NB4 (cell line): ENCODE measurements around the gene NPAS2.

Experiments
- CTCF ChIP-seq: IDR thresholded peaks from one replicate; pipeline ENCODE4 v1.5.1; 2012; ENCODE audit warnings: low read depth, low read length
- MAX ChIP-seq: IDR thresholded peaks from 2 replicates; pipeline ENCODE4 v1.6.1; 2011; ENCODE audit warnings: low read depth, low read length
- MYC ChIP-seq: IDR thresholded peaks from 2 replicates; pipeline ENCODE4 v1.6.1; 2011; ENCODE audit warnings: low read depth, low read length
- POLR2A ChIP-seq: IDR thresholded peaks from 2 replicates; pipeline ENCODE4 v1.6.1; 2011; ENCODE audit warnings: mild to moderate bottlenecking; ENCODE audit not compliant: insufficient read length; ENCODE audit errors: extremely low read depth

- TF ChIP-seq MAX (no peak), CTCF (no peak), POLR2A (no peak), MYC (no peak)
These were observed 3.9 kb downstream of the NPAS2 start for GRCh38 chr2:100823665-100824438.
